GM12878 (cell line): Measurements from ENCODE around the gene SNRNP25. TPM values are rescaled to one million over a fixed set of nuclear protein-coding genes. Genes with fewer than 3 reads are reported as not detected.

Source experiments
- ATAC-seq: fragments of 200-7000 bp; cut with Tn5 transposase; 3 replicates; pipeline ENCODE4 v1.9.1; 2020; ENCODE audit warnings: mild to moderate bottlenecking, moderate library complexity
- BruUV-seq: library from RNA; stranded (reverse); fragments of 400-500 nt; replicated peaks from 2 replicates; lab custom pipeline; 2021; lab: Mats Ljungman, UMichigan
- CTCF ChIA-PET: fragments of 300-600 bp; sonication (Branson Sonifier 250); formaldehyde crosslinking; extraction: SDS; loops from one replicate; lab custom pipeline; 2021; ENCODE audit warnings: inconsistent platforms; lab: Yijun Ruan, JAX
- POLR2A ChIA-PET: fragments of 350-600 bp; formaldehyde crosslinking; extraction: SDS; loops from one replicate; lab custom pipeline; 2021; ENCODE audit warnings: inconsistent platforms; lab: Charles Lee
- RAD21 ChIA-PET: fragments of 300-600 bp; sonication (Branson Sonifier 250); formaldehyde crosslinking; loops from one replicate; lab custom pipeline; 2023; ENCODE audit warnings: antibody characterized with exemption; ENCODE audit not compliant: unreplicated experiment; lab: Charles Lee
- SMC1A ChIA-PET: fragments of 300-600 bp; sonication (Branson Sonifier 250); formaldehyde crosslinking; loops from one replicate; lab custom pipeline; 2023; ENCODE audit not compliant: unreplicated experiment, uncharacterized antibody; lab: Charles Lee
- DNase-seq: peaks from one replicate; pipeline ENCODE4 v3.0.0-alpha.2; 2011; ENCODE audit warnings: low read depth, low spot score
- FAIRE-seq: peaks from 3 replicates; lab custom pipeline; 2011; peaks lifted over from hg19 to GRCh38; lab: Jason Lieb, UNC
- H2AFZ ChIP-seq: 2 replicates; pipeline ENCODE4 v1.6.0; 2011; ENCODE audit warnings: low read depth, low read length, control low read depth; ENCODE audit not compliant: control insufficient read depth
- H3K27ac ChIP-seq: 2 replicates; pipeline ENCODE4 v1.5.1; 2011; ENCODE audit warnings: control low read depth; ENCODE audit not compliant: control insufficient read depth, insufficient read depth
- H3K27me3 ChIP-seq, 2 experiments: replicated peaks in 1 of 2; 2 replicates each; pipeline versions ENCODE4 v1.6.0 to v1.6.1; 2011; ENCODE audit warnings: low read length in 1 of 2; ENCODE audit not compliant: control insufficient read depth in 2 of 2, insufficient read depth in 2 of 2
- H3K36me3 ChIP-seq, 2 experiments: 2 replicates each; pipeline ENCODE4 v1.5.1; 2011; ENCODE audit warnings: low read length in 1 of 2; ENCODE audit not compliant: control insufficient read depth in 2 of 2, insufficient read depth in 2 of 2
- H3K4me1 ChIP-seq: 2 replicates; pipeline ENCODE4 v1.6.1; 2011; ENCODE audit warnings: mild to moderate bottlenecking, low read length, moderate library complexity, mixed read lengths; ENCODE audit not compliant: control insufficient read depth, insufficient read depth
- H3K4me2 ChIP-seq: 2 replicates; pipeline ENCODE4 v1.6.0; 2011; ENCODE audit warnings: control low read depth; ENCODE audit not compliant: control insufficient read depth, insufficient read depth
- H3K4me3 ChIP-seq: fragments of 200-600 bp; sonication (generic); 2 replicates; pipeline ENCODE4 v1.5.1; 2016
- H3K79me2 ChIP-seq: 2 replicates; pipeline ENCODE4 v1.6.0; 2011; ENCODE audit warnings: low read length; ENCODE audit not compliant: control insufficient read depth, insufficient read depth
- H3K9ac ChIP-seq: 2 replicates; pipeline ENCODE4 v1.8.0; 2011; ENCODE audit warnings: low read length, control low read depth, mixed read lengths; ENCODE audit not compliant: control insufficient read depth, insufficient read depth
- H3K9me3 ChIP-seq: replicated peaks from 3 replicates; pipeline ENCODE4 v1.5.1; 2011; ENCODE audit warnings: mild to moderate bottlenecking, low read length; ENCODE audit not compliant: control insufficient read depth, insufficient read depth
- H4K20me1 ChIP-seq: 2 replicates; pipeline ENCODE4 v1.6.0; 2011; ENCODE audit not compliant: control insufficient read depth, insufficient read depth
- BCL11A ChIP-seq: IDR thresholded peaks from 2 replicates; pipeline ENCODE4 v1.6.1; 2011; ENCODE audit warnings: low read depth, low read length
- CHD4 ChIP-seq: fragments of 200-600 bp; sonication (generic); IDR thresholded peaks from 2 replicates; pipeline ENCODE4 v1.6.1; 2016; ENCODE audit warnings: mild to moderate bottlenecking
- CREM ChIP-seq: IDR thresholded peaks from 2 replicates; pipeline ENCODE4 v1.6.1; 2014; ENCODE audit warnings: antibody characterized with exemption, low read depth
- CUX1 ChIP-seq: IDR thresholded peaks from 2 replicates; pipeline ENCODE4 v1.6.1; 2012; ENCODE audit warnings: improper control_type of control experiment, low read depth, low read length; ENCODE audit not compliant: insufficient replicate concordance
- KAT2A ChIP-seq: conservative IDR thresholded peaks from 2 replicates; pipeline ENCODE4 v1.6.1; 2011; ENCODE audit warnings: low read depth, low read length; ENCODE audit not compliant: control insufficient read depth
- MTA3 ChIP-seq: IDR thresholded peaks from 2 replicates; pipeline ENCODE4 v1.6.1; 2012; ENCODE audit warnings: low read length, inconsistent platforms, borderline replicate concordance
- NFYA ChIP-seq: IDR thresholded peaks from 2 replicates; pipeline ENCODE4 v1.6.1; 2011; ENCODE audit warnings: low read depth, mild to moderate bottlenecking, low read length, improper control_type of control experiment, borderline replicate concordance
- NRF1 ChIP-seq: conservative IDR thresholded peaks from 2 replicates; pipeline ENCODE4 v1.6.1; 2011; ENCODE audit warnings: mild to moderate bottlenecking, low read depth, low read length, improper control_type of control experiment
- POLR2A ChIP-seq: IDR thresholded peaks from 2 replicates; pipeline ENCODE4 v1.6.1; 2011; ENCODE audit warnings: low read depth, mild to moderate bottlenecking, low read length
- RAD51 ChIP-seq: fragments of 450-650 bp; IDR thresholded peaks from 2 replicates; pipeline ENCODE4 v1.6.1; 2016; ENCODE audit warnings: moderate library complexity, mild to moderate bottlenecking, inconsistent platforms
- SMARCA5 ChIP-seq: fragments of 450-650 bp; IDR thresholded peaks from 2 replicates; pipeline ENCODE4 v1.6.1; 2017; ENCODE audit warnings: mild to moderate bottlenecking
- USF1 ChIP-seq: IDR thresholded peaks from 2 replicates; pipeline ENCODE4 v1.6.1; 2011; ENCODE audit warnings: borderline replicate concordance, low read depth, mild to moderate bottlenecking, moderate library complexity, mixed read lengths, low read length; ENCODE audit not compliant: insufficient read depth; ENCODE audit errors: extremely low read length
- WGBS: methylation state at CpG from one replicate; pipeline ENCODE4 v1.1.6; 2016; ENCODE audit warnings: low lambda C conversion rate; ENCODE audit not compliant: insufficient replicate concordance, insufficient coverage; ENCODE audit errors: missing lambda C conversion rate; 5-methylcytosine and 5-hydroxymethylcytosine counted together
- in situ Hi-C: fragments of 300-500 bp; cut with MboI; formaldehyde crosslinking; loops from 9 replicates; pipeline ENCODE4 v1.14.3; 2018; ENCODE audit warnings: mixed read lengths
- intact Hi-C: fragments of 100-400 bp; cut with micrococcal nuclease; formaldehyde crosslinking; loops from one replicate; pipeline ENCODE4 v1.14.2; 2022; ENCODE audit not compliant: unreplicated experiment
- polyA plus RNA-seq, 11 experiments: library from polyadenylated mRNA; depleted of rRNA in 4 of 11; unstranded in 6 of 11; stranded (reverse) in 5 of 11; fragments of >200 nt; fragmentation: Nextera tagmentation in 4 of 11; fragmentation: Illumina TruSeq in 1 of 11; extraction: Ambion mirVana in 4 of 11; extraction: Trizol in 1 of 11; gene quantifications; 1 replicate in 1 of 11; 2 replicates in 10 of 11; pipeline versions ENCODE4 v1.2.1 to v1.2.3, GENCODE V29; 2011 to 2016; ENCODE audit warnings: inconsistent platforms in 2 of 11, missing spikeins in 2 of 11, low read depth in 1 of 11
- total RNA-seq, 4 experiments: library from RNA; depleted of rRNA in 3 of 4; stranded (reverse); fragments of >200 nt in 3 of 4; fragmentation: Illumina TruSeq in 1 of 4; extraction: Trizol in 1 of 4; gene quantifications; 2 replicates each; pipeline versions ENCODE4 v1.2.1 to v1.2.3, GENCODE V29; 2013 to 2021

Gene SNRNP25
- total and polyA plus RNA-seq, 10 of the 15 experiments (the other 5 are each of a cell fraction or from before 2014, with no cell fraction given), result 40.9 to 138 (median 67.2) TPM

- in situ Hi-C loops (no loop called here), intact Hi-C loops (no loop called here)
- ChIA-PET CTCF (interaction anchor here (1.0 to 14.2 kb wide), 5 partner anchors 10 to 42 kb away, joined by 4 to 319 read pairs (median 36); partner anchors contain the start of genes MPG and POLR3K), RAD21 (interaction anchor here (6.5 kb wide), 1 partner anchor 33 kb away, joined by 132 read pairs; no protein-coding TSS in a partner anchor), POLR2A (no interaction called here), SMC1A (interaction anchor here (2.9 to 6.4 kb wide), 3 partner anchors 10 to 45 kb away, joined by 10 to 77 read pairs (median 14); partner anchors contain the start of genes POLR3K and SNRNP25)
- Histone ChIP-seq H3K4me1 (no peaks in the 10 kb centered on the region), H3K9ac (no peak overlapping the region), H3K79me2 (no peaks in the 10 kb centered on the region), H3K36me3 (no peaks in the 10 kb centered on the region; a peak in 1 of 4 replicates), H3K4me2 (no peak overlapping the region), H3K27me3 (no peaks in the 10 kb centered on the region), H3K27ac (no peak overlapping the region), H2AFZ (no peak overlapping the region), H3K4me3 (no peak overlapping the region), H4K20me1 (no peaks in the 10 kb centered on the region), H3K9me3 (no peaks in the 10 kb centered on the region)
- ATAC-seq, result no peak
- no peak for TF ChIP-seq NFYA
- TF ChIP-seq KAT2A, result no peak
- TF ChIP-seq NRF1, result no peak
- TF ChIP-seq POLR2A, result no peak
- TF ChIP-seq CUX1, result no peak
- no peak for TF ChIP-seq RAD51
- TF ChIP-seq BCL11A, result no peak
- TF ChIP-seq SMARCA5, result no peak
- no peak for TF ChIP-seq CREM
- TF ChIP-seq CHD4, result no peak
- TF ChIP-seq USF1, result no peak
- no peak for TF ChIP-seq MTA3
- BruUV-seq, result no TSS peak
- FAIRE-seq, result no peak
- 62% methylated on average over 21 of the region's 21 CpGs for WGBS
- no peak for DNase-seq
These were observed 9.4 kb downstream of the SNRNP25 start for GRCh38 chr16:62968-63391.
